GM19463 (cell line): ENCODE measurements around the gene UNC45A.
A peak's percentile ranks its signal among the peaks of the same experiment; 100 is the strongest.

Source experiments
- ATAC-seq: cut with Tn5 transposase; IDR thresholded peaks from one replicate; pipeline ENCODE4 v1.9.1; 2021; ENCODE audit warnings: mild to moderate bottlenecking, moderate library complexity; ENCODE audit not compliant: unreplicated experiment

Gene UNC45A

GRCh38 chr15:90959028-90959595 is 24.0 kb downstream of the UNC45A start:
- ATAC-seq = no peak

- ATAC-seq = no peak
Measured at GRCh38 chr15:90959894-90960293, 24.8 kb downstream of the UNC45A start.

- ATAC-seq = no peak
Measured at GRCh38 chr15:90960298-90961091, 25.4 kb downstream of the UNC45A start.

GRCh38 chr15:90962021-90962420 is 26.9 kb downstream of the UNC45A start:
- no peak for ATAC-seq

GRCh38 chr15:90966262-90966661 is 31.2 kb downstream of the UNC45A start:
- no peak for ATAC-seq

- ATAC-seq = no peak
Measured at GRCh38 chr15:90967206-90967605, 32.1 kb downstream of the UNC45A start.

GRCh38 chr15:90968434-90968833 is 33.3 kb downstream of the UNC45A start:
- ATAC-seq = no peak

- ATAC-seq = no peak
Measured at GRCh38 chr15:90970274-90970673, 35.2 kb downstream of the UNC45A start.

- no peak for ATAC-seq
Measured at GRCh38 chr15:90972133-90972532, 37.0 kb downstream of the UNC45A start.

GRCh38 chr15:90974216-90974615 is 39.1 kb downstream of the UNC45A start:
- ATAC-seq = no peak

GRCh38 chr15:90979582-90979981 is 44.5 kb downstream of the UNC45A start:
- no peak for ATAC-seq

GRCh38 chr15:90981681-90982080 is 46.6 kb downstream of the UNC45A start:
- peak; percentile 69 for ATAC-seq

GRCh38 chr15:90982135-90982534 is 47.0 kb downstream of the UNC45A start:
- no peak for ATAC-seq

GRCh38 chr15:90986790-90987507 is 51.9 kb downstream of the UNC45A start:
- ATAC-seq = peak; percentile 57

- no peak for ATAC-seq
Measured at GRCh38 chr15:90987561-90988141, 52.6 kb downstream of the UNC45A start.

GRCh38 chr15:90988296-90988695 is 53.2 kb downstream of the UNC45A start:
- no peak for ATAC-seq

- no peak for ATAC-seq
Measured at GRCh38 chr15:90989040-90989768, 54.1 kb downstream of the UNC45A start.

GRCh38 chr15:90990446-90990845 is 55.4 kb downstream of the UNC45A start:
- no peak for ATAC-seq

- no peak for ATAC-seq
Measured at GRCh38 chr15:90991587-90992285, 56.7 kb downstream of the UNC45A start.

- ATAC-seq = peak; percentile 5
Measured at GRCh38 chr15:90994059-90994416, 59.0 kb downstream of the UNC45A start.
